ENCODE data around the gene ISOC2. TPM values are rescaled to one million over a fixed set of nuclear protein-coding genes. Genes with fewer than 3 reads are reported as not detected.

Gene ISOC2
- total and polyA plus RNA-seq, 2 donors (not counting 3 experiments of a cell fraction or from before 2014, with no cell fraction given): 49.3 to 68.7 TPM

GRCh38 chr19:55452749-55453346 is 8.6 kb downstream of the ISOC2 start:
- ChIA-PET CTCF (interaction anchor here (1.1 to 1.8 kb wide), 8 partner anchors 9 to 312 kb away, joined by 3 to 27 read pairs (median 4); partner anchors contain the start of gene ISOC2), POLR2A (no interaction called here)
- H3K9me1 ChIP-seq (replicated peaks; ENCODE audit: control insufficient read depth, extremely low read depth, insufficient read depth, low read length): no peaks in the 10 kb centered on the region
- H3K9me3 ChIP-seq (replicated peaks; ENCODE audit: control insufficient read depth, insufficient read depth, low read length): no peaks in the 10 kb centered on the region
- dilution Hi-C loops (cut with MboI; ENCODE audit: extremely low pct_ligation_motif_present, low sequenced_read_pairs): no loop called here
- FAIRE-seq (peak; percentile 47), DNase-seq (ENCODE audit: low read depth, low spot score) (peak; percentile 59)
- H3K9ac ChIP-seq (replicated peaks; ENCODE audit: extremely low read depth, insufficient read depth, low read length): no peak overlapping the region
- no peak overlapping the region for H3K27ac ChIP-seq (ENCODE audit: insufficient read depth, low read depth, low read length)
- no peaks in the 10 kb centered on the region for H3K4me1 ChIP-seq (ENCODE audit: control insufficient read depth, extremely low read depth, insufficient read depth, low read length)
- no peak overlapping the region for H3K4me3 ChIP-seq (replicated peaks in 1 of 3; ENCODE audit: insufficient read depth in 1 of 3, low read depth in 1 of 3, low read length in 3 of 3)
- no peak overlapping the region for H2AFZ ChIP-seq (ENCODE audit: low read depth, low read length)
- intact Hi-C loops (cut with micrococcal nuclease): no loop called here
- peaks cover 11 to 21% of the 10 kb centered on the region in 2 experiments for H3K27me3 ChIP-seq (ENCODE audit: control insufficient read depth in 2 of 2, insufficient read depth in 2 of 2, low read length in 2 of 2)
- TF ChIP-seq MYC (IDR thresholded peaks at IDR 0.05; ENCODE audit: low read depth, low read length) (no peak), POLR2AphosphoS5 (IDR thresholded peaks at IDR 0.05; ENCODE audit: insufficient read depth, low read depth, low read length) (no peak), MAX (IDR thresholded peaks at IDR 0.05; ENCODE audit: insufficient read depth, insufficient read length) (no peak), POLR2A (IDR thresholded peaks at IDR 0.05; ENCODE audit: low read depth, low read length) (no peak), EZH2 (IDR thresholded peaks at IDR 0.05; ENCODE audit: borderline replicate concordance, low read depth, low read length, severe bottlenecking) (no peak), GATA2 (IDR thresholded peaks at IDR 0.05; ENCODE audit: insufficient read depth, insufficient read length, low read depth, low read length) (no peak), JUN (IDR thresholded peaks at IDR 0.05; ENCODE audit: borderline replicate concordance, insufficient read depth, insufficient read length, low read depth) (no peak), FOS (IDR thresholded peaks at IDR 0.05; ENCODE audit: borderline replicate concordance, insufficient read depth, low read length) (no peak), CTCF (IDR thresholded peaks at IDR 0.05; ENCODE audit: extremely low read depth in 1 of 2, insufficient read depth in 1 of 2, low read depth in 1 of 2, low read length in 2 of 2) (no peak)
- BruUV-seq (replicated peaks): no TSS peak
- no peaks in the 10 kb centered on the region for H4K20me1 ChIP-seq (replicated peaks; ENCODE audit: control insufficient read depth, extremely low read depth, insufficient read depth, low read length)
- H3K36me3 ChIP-seq (ENCODE audit: control insufficient read depth in 2 of 2, extremely low read depth in 1 of 2, insufficient read depth in 2 of 2, low read length in 2 of 2): peaks cover 0 to 3% of the 10 kb centered on the region in 2 experiments
- no peak overlapping the region for H3K4me2 ChIP-seq (ENCODE audit: insufficient read depth, low read length)
- H3K79me2 ChIP-seq (ENCODE audit: control insufficient read depth, insufficient read depth, low read length): no peaks in the 10 kb centered on the region
